K562 (cell line): ENCODE data around the gene KCNMB4. TPM values are rescaled to one million over a fixed set of nuclear protein-coding genes. Genes with fewer than 3 reads are reported as not detected.

Experiments used
- ATAC-seq: fragments of 200-7000 bp; cut with Tn5 transposase; 3 replicates; pipeline ENCODE4 v1.9.1; 2020; ENCODE audit warnings: moderate library complexity
- BruUV-seq: library from RNA; stranded (reverse); fragments of 400-500 nt; replicated peaks from 2 replicates; lab custom pipeline; 2021; lab: Mats Ljungman, UMichigan
- CTCF ChIA-PET: fragments of 300-600 bp; formaldehyde crosslinking; extraction: SDS; loops from one replicate; lab custom pipeline; 2021; ENCODE audit warnings: low intra/inter-chr PET ratio; lab: Yijun Ruan, JAX
- POLR2A ChIA-PET: fragments of 300-600, 350-650 bp; sonication (Branson Sonifier 250); formaldehyde crosslinking; extraction: SDS; loops from one replicate; lab custom pipeline; 2021; ENCODE audit warnings: antibody characterized with exemption, inconsistent platforms; lab: Yijun Ruan, JAX
- DNase-seq, 4 experiments: peaks; one replicate each; pipeline versions ENCODE4 v3.0.0 to v3.0.0-alpha.2; 2011 to 2018; ENCODE audit warnings: low spot score in 3 of 4, mixed read lengths in 3 of 4; ENCODE audit errors: extremely low read depth in 1 of 4
- FAIRE-seq: peaks from 2 replicates; lab custom pipeline; 2011; peaks lifted over from hg19 to GRCh38; lab: Jason Lieb, UNC
- H2AFZ ChIP-seq: 2 replicates; pipeline ENCODE4 v1.6.0; 2011; ENCODE audit warnings: low read depth, low read length, control low read depth, inconsistent platforms
- H3K27ac ChIP-seq: fragments of 200-600 bp; 3 replicates; pipeline ENCODE4 v1.8.0; 2011; ENCODE audit warnings: low read depth, mild to moderate bottlenecking, control low read depth, inconsistent platforms, low read length, moderate library complexity, mixed read lengths; ENCODE audit errors: extremely low read depth
- H3K27me3 ChIP-seq, 2 experiments: fragments of 300-600 bp in 1 of 2; 2 replicates in 1 of 2; 3 replicates in 1 of 2; pipeline versions ENCODE4 v1.6.0 to v1.8.0; 2011; ENCODE audit warnings: inconsistent platforms in 2 of 2, low read length in 2 of 2, mild to moderate bottlenecking in 1 of 2, mixed read lengths in 1 of 2, moderate library complexity in 1 of 2; ENCODE audit not compliant: control insufficient read depth in 2 of 2, insufficient read depth in 2 of 2
- H3K36me3 ChIP-seq: fragments of 300-600 bp; 3 replicates; pipeline ENCODE4 v1.8.0; 2011; ENCODE audit warnings: mild to moderate bottlenecking, low read length, inconsistent platforms; ENCODE audit not compliant: control insufficient read depth, insufficient read depth
- H3K4me1 ChIP-seq, 2 experiments: fragments of 200-600 bp in 1 of 2; replicated peaks in 1 of 2; 2 replicates in 1 of 2; 3 replicates in 1 of 2; pipeline versions ENCODE4 v1.5.1 to v1.8.0; 2011; ENCODE audit warnings: inconsistent platforms in 2 of 2, low read length in 2 of 2, mild to moderate bottlenecking in 1 of 2, mixed read lengths in 1 of 2, moderate library complexity in 1 of 2; ENCODE audit not compliant: control insufficient read depth in 2 of 2, insufficient read depth in 2 of 2
- H3K4me2 ChIP-seq: 2 replicates; pipeline ENCODE4 v1.6.1; 2011; ENCODE audit warnings: low read length, control low read depth, inconsistent platforms, mixed read lengths; ENCODE audit not compliant: insufficient read depth
- H3K4me3 ChIP-seq: fragments of 200-600 bp; sonication (generic), shearing (Covaris generic); 2 replicates; pipeline ENCODE4 v1.5.1; 2016; ENCODE audit warnings: control low read depth, inconsistent platforms
- H3K79me2 ChIP-seq: fragments of 200-600 bp; 3 replicates; pipeline ENCODE4 v1.8.0; 2011; ENCODE audit warnings: low read length, inconsistent platforms; ENCODE audit not compliant: control insufficient read depth, insufficient read depth
- H3K9ac ChIP-seq, 2 experiments: 2 replicates each; pipeline versions ENCODE4 v1.6.0 to v1.6.1; 2011; ENCODE audit warnings: low read depth in 2 of 2, low read length in 2 of 2, control low read depth in 1 of 2, inconsistent platforms in 1 of 2, mild to moderate bottlenecking in 1 of 2, mixed read lengths in 1 of 2; ENCODE audit not compliant: insufficient read depth in 1 of 2
- H3K9me1 ChIP-seq: one replicate; pipeline ENCODE4 v1.6.0; 2011; ENCODE audit warnings: inconsistent platforms, mild to moderate bottlenecking, low read length, moderate library complexity; ENCODE audit not compliant: control insufficient read depth, insufficient read depth
- H3K9me3 ChIP-seq: replicated peaks from 2 replicates; pipeline ENCODE4 v1.5.1; 2011; ENCODE audit warnings: low read depth, low read length, inconsistent platforms; ENCODE audit not compliant: control insufficient read depth, insufficient read depth
- H4K20me1 ChIP-seq: replicated peaks from 2 replicates; pipeline ENCODE4 v1.6.1; 2011; ENCODE audit warnings: low read length, inconsistent platforms, mixed read lengths; ENCODE audit not compliant: control insufficient read depth, insufficient read depth
- BRD9 ChIP-seq: fragments of 450-650 bp; IDR thresholded peaks from 2 replicates; pipeline ENCODE4 v1.6.1; 2018; ENCODE audit warnings: low read depth; ENCODE audit not compliant: partially characterized antibody
- CBX5 ChIP-seq: IDR thresholded peaks from 2 replicates; pipeline ENCODE4 v1.6.1; 2014; ENCODE audit warnings: low read depth, borderline replicate concordance
- EHMT2 ChIP-seq: fragments of 450-650 bp; IDR thresholded peaks from 2 replicates; pipeline ENCODE4 v1.6.1; 2018; ENCODE audit warnings: antibody characterized with exemption
- FOS ChIP-seq: IDR thresholded peaks from 3 replicates; pipeline ENCODE4 v1.6.1; 2011; ENCODE audit not compliant: insufficient read length; ENCODE audit errors: extremely low read depth
- HDAC2 ChIP-seq: fragments of 450-650 bp; IDR thresholded peaks from 2 replicates; pipeline ENCODE4 v1.6.1; 2016; ENCODE audit warnings: mild to moderate bottlenecking
- HDGF ChIP-seq: fragments of 450-650 bp; IDR thresholded peaks from 2 replicates; pipeline ENCODE4 v1.6.1; 2016
- RHOXF2B ChIP-seq: fragments of 250-450 bp; sonication (Bioruptor Pico); conservative IDR thresholded peaks from 2 replicates; pipeline ENCODE4 v1.5.1; 2021
- SNRNP70 ChIP-seq: fragments of 200-400 bp; formaldehyde crosslinking; optimal IDR thresholded peaks from 2 replicates; pipeline ENCODE3; 2017; ENCODE audit warnings: low read depth, low read length
- TEAD1 ChIP-seq, 2 experiments: fragments of 450-650 bp in 1 of 2; sonication (generic) in 1 of 2; formaldehyde crosslinking; IDR thresholded peaks; 2 replicates each; pipeline versions ENCODE4 v1.4.0 to v1.8.0; 2020 to 2022; ENCODE audit warnings: mild to moderate bottlenecking in 2 of 2, missing genetic modification reagents in 1 of 2
- TRIM28 ChIP-seq: fragments of 450-650 bp; IDR thresholded peaks from 2 replicates; pipeline ENCODE4 v1.6.1; 2017
- ZNF121 ChIP-seq: sonication (generic); formaldehyde crosslinking; conservative IDR thresholded peaks from 2 replicates; pipeline ENCODE4 v1.8.0; 2022; ENCODE audit warnings: missing genetic modification reagents
- ZNF124 ChIP-seq: sonication (generic); formaldehyde crosslinking; IDR thresholded peaks from 2 replicates; pipeline ENCODE4 v1.8.1; 2022; ENCODE audit warnings: missing genetic modification reagents
- WGBS: fragments of 100-300 bp; shearing (Covaris generic); methylation state at CpG from one replicate; pipeline ENCODE4 v1.1.6; 2016; ENCODE audit warnings: low coverage, mixed read lengths; ENCODE audit not compliant: insufficient coverage; ENCODE audit errors: missing lambda C conversion rate; 5-methylcytosine and 5-hydroxymethylcytosine counted together
- in situ Hi-C: fragments of 300-500 bp; cut with MboI; formaldehyde crosslinking; loops from 4 replicates; pipeline ENCODE4 v1.15.0; 2018; ENCODE audit warnings: inconsistent platforms, mixed read lengths
- intact Hi-C: fragments of 100-400 bp; cut with micrococcal nuclease; formaldehyde crosslinking; loops from 2 replicates; pipeline ENCODE4 v1.14.2; 2022
- polyA plus RNA-seq, 8 experiments: library from polyadenylated mRNA; depleted of rRNA in 4 of 8; stranded (reverse) in 5 of 8; unstranded in 3 of 8; fragments of >200 nt; fragmentation: Nextera tagmentation in 2 of 8; fragmentation: Illumina TruSeq in 1 of 8; extraction: Ambion mirVana in 2 of 8; extraction: Trizol in 1 of 8; gene quantifications; 2 replicates each; pipeline versions ENCODE4 v1.2.1 to v1.2.3, GENCODE V29; 2011 to 2014; ENCODE audit warnings: inconsistent platforms in 1 of 8, missing spikeins in 1 of 8
- total RNA-seq, 7 experiments: library from RNA; depleted of rRNA in 6 of 7; stranded (reverse); fragments of >200 nt in 6 of 7; fragmentation: Illumina TruSeq in 2 of 7; extraction: Trizol in 2 of 7; gene quantifications; 2 replicates each; pipeline versions ENCODE4 v1.2.1 to v1.2.3, GENCODE V29; 2011 to 2021; ENCODE audit warnings: low replicate concordance in 1 of 7
- TF ChIP-seq, protein P1 (sequence below): fragments of 150-350 bp; conservative IDR thresholded peaks from 2 replicates; pipeline ENCODE4 v1.6.1; 2014; ENCODE audit warnings: low read length
- TF ChIP-seq, protein P2 (sequence below): fragments of 450-650 bp; IDR thresholded peaks from 2 replicates; pipeline ENCODE4 v1.6.1; 2016; ENCODE audit warnings: low read depth, mild to moderate bottlenecking, moderate library complexity
- TF ChIP-seq, protein P3 (sequence below): conservative IDR thresholded peaks from 2 replicates; pipeline ENCODE4 v1.6.1; 2011; ENCODE audit warnings: low read depth, mild to moderate bottlenecking, low read length; ENCODE audit not compliant: control insufficient read depth

The KCNMB4 gene
- total and polyA plus RNA-seq, 9 of the 15 experiments (the other 6 are each of a cell fraction or from before 2014, with no cell fraction given) = 0.01 to 0.14 (median 0.06) TPM; not detected in 1

DNA sequence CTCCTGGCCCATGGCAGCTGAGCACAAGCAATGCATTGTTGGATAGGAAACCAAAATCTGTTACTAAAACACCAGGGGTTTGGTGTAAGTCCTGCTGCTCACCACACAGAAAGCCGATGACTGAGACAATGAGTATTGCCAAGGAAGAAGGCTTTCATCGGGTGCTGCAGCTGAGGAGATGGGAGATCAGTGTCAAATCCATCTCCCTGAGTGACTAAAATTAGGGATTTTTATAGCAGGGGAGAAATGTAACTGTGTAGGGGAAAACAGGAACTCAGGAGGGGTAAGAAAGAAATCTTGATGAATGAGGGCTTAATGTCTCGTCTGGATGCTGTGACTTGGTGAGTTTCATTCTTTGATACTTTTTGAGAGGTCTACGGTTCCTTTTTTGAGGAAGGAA lies 97.9 kb downstream of the KCNMB4 start (continued):
- TF ChIP-seq, protein P1, sequence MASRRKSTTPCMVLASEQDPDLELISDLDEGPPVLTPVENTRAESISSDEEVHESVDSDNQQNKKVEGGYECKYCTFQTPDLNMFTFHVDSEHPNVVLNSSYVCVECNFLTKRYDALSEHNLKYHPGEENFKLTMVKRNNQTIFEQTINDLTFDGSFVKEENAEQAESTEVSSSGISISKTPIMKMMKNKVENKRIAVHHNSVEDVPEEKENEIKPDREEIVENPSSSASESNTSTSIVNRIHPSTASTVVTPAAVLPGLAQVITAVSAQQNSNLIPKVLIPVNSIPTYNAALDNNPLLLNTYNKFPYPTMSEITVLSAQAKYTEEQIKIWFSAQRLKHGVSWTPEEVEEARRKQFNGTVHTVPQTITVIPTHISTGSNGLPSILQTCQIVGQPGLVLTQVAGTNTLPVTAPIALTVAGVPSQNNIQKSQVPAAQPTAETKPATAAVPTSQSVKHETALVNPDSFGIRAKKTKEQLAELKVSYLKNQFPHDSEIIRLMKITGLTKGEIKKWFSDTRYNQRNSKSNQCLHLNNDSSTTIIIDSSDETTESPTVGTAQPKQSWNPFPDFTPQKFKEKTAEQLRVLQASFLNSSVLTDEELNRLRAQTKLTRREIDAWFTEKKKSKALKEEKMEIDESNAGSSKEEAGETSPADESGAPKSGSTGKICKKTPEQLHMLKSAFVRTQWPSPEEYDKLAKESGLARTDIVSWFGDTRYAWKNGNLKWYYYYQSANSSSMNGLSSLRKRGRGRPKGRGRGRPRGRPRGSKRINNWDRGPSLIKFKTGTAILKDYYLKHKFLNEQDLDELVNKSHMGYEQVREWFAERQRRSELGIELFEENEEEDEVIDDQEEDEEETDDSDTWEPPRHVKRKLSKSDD = no peak
- TF ChIP-seq RHOXF2B (CRISPR knock-in tag) (no peak), ZNF124 (peak; percentile 97), CBX5 (peak; percentile 89), FOS (no peak), TRIM28 (peak; percentile 85; the same call in 1 of the 2 replicates), BRD9 (no peak), HDGF (no peak), EHMT2 (no peak), SNRNP70 (no peak)
- TF ChIP-seq, all 486 proteins: peak for 5

DNA sequence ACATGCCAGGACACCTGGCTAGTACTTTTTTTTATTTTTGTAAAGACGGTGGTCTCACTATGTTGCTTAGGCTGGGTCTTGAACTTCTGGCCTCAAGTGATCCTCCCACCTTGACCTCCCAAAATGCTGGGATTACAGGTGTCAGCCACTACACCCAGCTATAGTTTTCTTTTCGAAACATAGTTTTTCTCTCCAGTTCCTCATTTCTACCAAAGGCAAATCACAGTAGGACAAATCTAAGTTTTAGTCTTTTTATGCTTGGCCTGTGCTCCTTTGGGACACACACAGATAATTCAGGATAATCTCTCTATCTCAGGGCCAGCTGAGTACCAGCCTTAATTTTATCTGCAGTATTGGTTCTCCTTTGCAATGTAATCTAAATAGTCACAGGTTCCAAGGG lies 100.7 kb downstream of the KCNMB4 start:
- CTCF ChIA-PET = no interaction called here
- TF ChIP-seq ZNF121 (CRISPR knock-in tag) (no peak), HDAC2 (no peak), TEAD1 (CRISPR knock-in tag; IDR thresholded peaks at IDR 0.05) (no peak)
- TF ChIP-seq, protein P2, sequence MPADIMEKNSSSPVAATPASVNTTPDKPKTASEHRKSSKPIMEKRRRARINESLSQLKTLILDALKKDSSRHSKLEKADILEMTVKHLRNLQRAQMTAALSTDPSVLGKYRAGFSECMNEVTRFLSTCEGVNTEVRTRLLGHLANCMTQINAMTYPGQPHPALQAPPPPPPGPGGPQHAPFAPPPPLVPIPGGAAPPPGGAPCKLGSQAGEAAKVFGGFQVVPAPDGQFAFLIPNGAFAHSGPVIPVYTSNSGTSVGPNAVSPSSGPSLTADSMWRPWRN = no peak
- TF ChIP-seq, protein P3, sequence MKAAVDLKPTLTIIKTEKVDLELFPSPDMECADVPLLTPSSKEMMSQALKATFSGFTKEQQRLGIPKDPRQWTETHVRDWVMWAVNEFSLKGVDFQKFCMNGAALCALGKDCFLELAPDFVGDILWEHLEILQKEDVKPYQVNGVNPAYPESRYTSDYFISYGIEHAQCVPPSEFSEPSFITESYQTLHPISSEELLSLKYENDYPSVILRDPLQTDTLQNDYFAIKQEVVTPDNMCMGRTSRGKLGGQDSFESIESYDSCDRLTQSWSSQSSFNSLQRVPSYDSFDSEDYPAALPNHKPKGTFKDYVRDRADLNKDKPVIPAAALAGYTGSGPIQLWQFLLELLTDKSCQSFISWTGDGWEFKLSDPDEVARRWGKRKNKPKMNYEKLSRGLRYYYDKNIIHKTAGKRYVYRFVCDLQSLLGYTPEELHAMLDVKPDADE = no peak
- no peak overlapping the region for H3K27ac ChIP-seq

More for the DNA sequence above, 100.7 kb downstream of the KCNMB4 start:
- ATAC-seq = no peak
- BruUV-seq = no TSS peak
- Histone ChIP-seq H3K36me3 (no peaks in the 10 kb centered on the region), H3K79me2 (no peaks in the 10 kb centered on the region), H3K9me3 (peaks cover 6% of the 10 kb centered on the region), H3K9me1 (no peaks in the 10 kb centered on the region), H3K4me2 (no peak overlapping the region), H4K20me1 (no peaks in the 10 kb centered on the region), H3K27me3 (no peaks in the 10 kb centered on the region), H3K4me1 (no peaks in the 10 kb centered on the region), H3K9ac (no peak overlapping the region), H3K4me3 (no peak overlapping the region), H2AFZ (no peak overlapping the region)
- DNase-seq = no peak
- intact Hi-C loops = no loop called here
- 4% methylated on average over 2 of the region's 2 CpGs for WGBS
- in situ Hi-C loops = no loop called here
- no peak for FAIRE-seq
- POLR2A ChIA-PET = no interaction called here
